SK-N-SH treated with all-trans-retinoic acid at 6 μM for 48 hours (cell line): Measurements from ENCODE around the gene PDGFD.

Experiments used
- ATAC-seq: fragments of 200-7000 bp; cut with Tn5 transposase; 3 replicates; pipeline ENCODE4 v1.9.1; 2020; ENCODE audit warnings: mild to moderate bottlenecking, moderate library complexity
- BACH2 ChIP-seq: fragments of 250-450 bp; sonication (Bioruptor Pico); IDR thresholded peaks from 2 replicates; pipeline ENCODE4 v1.9.0; 2021; ENCODE audit warnings: mild to moderate bottlenecking, borderline replicate concordance
- CSDC2 ChIP-seq: fragments of 250-450 bp; sonication (Bioruptor Pico); IDR thresholded peaks from 2 replicates; pipeline ENCODE4 v1.5.0; 2020; ENCODE audit warnings: mild to moderate bottlenecking, moderate library complexity
- ESRRG ChIP-seq: fragments of 250-450 bp; sonication (Bioruptor Pico); IDR thresholded peaks from 2 replicates; pipeline ENCODE4 v1.6.1; 2021; ENCODE audit warnings: mild to moderate bottlenecking
- GLIS3 ChIP-seq: fragments of 250-450 bp; sonication (Bioruptor Pico); IDR thresholded peaks from 2 replicates; pipeline ENCODE4 v1.5.0; 2020; ENCODE audit warnings: mild to moderate bottlenecking, moderate library complexity
- ISL1 ChIP-seq: fragments of 250-450 bp; sonication (Bioruptor Pico); IDR thresholded peaks from 2 replicates; pipeline ENCODE4 v2.1.2; 2022; ENCODE audit warnings: mild to moderate bottlenecking, moderate library complexity
- OSR1 ChIP-seq: fragments of 250-450 bp; sonication (Bioruptor Pico); IDR thresholded peaks from 2 replicates; pipeline ENCODE4 v1.8.0; 2022; ENCODE audit warnings: moderate library complexity, mild to moderate bottlenecking, inconsistent platforms
- PATZ1 ChIP-seq: fragments of 250-450 bp; sonication (Bioruptor Pico); IDR thresholded peaks from 2 replicates; pipeline ENCODE4 v1.8.0; 2020; ENCODE audit warnings: mild to moderate bottlenecking, moderate library complexity, borderline replicate concordance
- PPARA ChIP-seq: fragments of 250-450 bp; sonication (Bioruptor Pico); IDR thresholded peaks from 2 replicates; pipeline ENCODE4 v1.5.0; 2020; ENCODE audit warnings: mild to moderate bottlenecking, borderline replicate concordance
- RARB ChIP-seq: fragments of 250-450 bp; sonication (Bioruptor Pico); IDR thresholded peaks from 2 replicates; pipeline ENCODE4 v1.8.0; 2021; ENCODE audit warnings: mild to moderate bottlenecking, moderate library complexity
- SNAI2 ChIP-seq: fragments of 250-450 bp; sonication (Bioruptor Pico); IDR thresholded peaks from 2 replicates; pipeline ENCODE4 v1.5.0; 2020; ENCODE audit warnings: mild to moderate bottlenecking, moderate library complexity
- TCF4 ChIP-seq: fragments of 250-450 bp; sonication (Bioruptor Pico); IDR thresholded peaks from 2 replicates; pipeline ENCODE4 v1.8.0; 2021; ENCODE audit warnings: mild to moderate bottlenecking, moderate library complexity, borderline replicate concordance
- TOX ChIP-seq: fragments of 250-450 bp; sonication (Bioruptor Pico); IDR thresholded peaks from 2 replicates; pipeline ENCODE4 v1.8.0; 2021; ENCODE audit warnings: mild to moderate bottlenecking, moderate library complexity, borderline replicate concordance
- ZC3H10 ChIP-seq: fragments of 250-450 bp; sonication (Bioruptor Pico); IDR thresholded peaks from 2 replicates; pipeline ENCODE4 v1.5.1; 2021; ENCODE audit warnings: mild to moderate bottlenecking, moderate library complexity
- ZFP3 ChIP-seq: fragments of 250-450 bp; sonication (Bioruptor Pico); IDR thresholded peaks from 2 replicates; pipeline ENCODE4 v1.5.0; 2020; ENCODE audit warnings: mild to moderate bottlenecking, moderate library complexity
- ZFP30 ChIP-seq: fragments of 450-650 bp; formaldehyde crosslinking; IDR thresholded peaks from 2 replicates; pipeline ENCODE4 v1.5.0; 2022; ENCODE audit warnings: mild to moderate bottlenecking, moderate library complexity
- ZNF565 ChIP-seq: fragments of 450-650 bp; formaldehyde crosslinking; conservative IDR thresholded peaks from 2 replicates; pipeline ENCODE4 v1.5.0; 2020; ENCODE audit warnings: low read depth, mild to moderate bottlenecking, moderate library complexity
- ZNF8 ChIP-seq: fragments of 450-650 bp; formaldehyde crosslinking; IDR thresholded peaks from 2 replicates; pipeline ENCODE4 v1.5.0; 2020; ENCODE audit warnings: mild to moderate bottlenecking, moderate library complexity
- TF ChIP-seq, protein P1 (sequence below): fragments of 250-450 bp; sonication (Bioruptor Pico); IDR thresholded peaks from 2 replicates; pipeline ENCODE4 v1.8.0; 2021; ENCODE audit warnings: low read depth, mild to moderate bottlenecking, moderate library complexity, borderline replicate concordance
- TF ChIP-seq, protein P2 (sequence below): fragments of 250-450 bp; sonication (Bioruptor Pico); IDR thresholded peaks from 2 replicates; pipeline ENCODE4 v1.5.1; 2020; ENCODE audit warnings: low read depth, mild to moderate bottlenecking, moderate library complexity
- TF ChIP-seq, protein P3 (sequence below): fragments of 250-450 bp; sonication (Bioruptor Pico); IDR thresholded peaks from 2 replicates; pipeline ENCODE4 v1.5.0; 2020; ENCODE audit warnings: mild to moderate bottlenecking, moderate library complexity
- TF ChIP-seq, protein P4 (sequence below): fragments of 250-450 bp; sonication (Bioruptor Pico); IDR thresholded peaks from 2 replicates; pipeline ENCODE4 v1.5.1; 2021; ENCODE audit warnings: mild to moderate bottlenecking, moderate library complexity

PDGFD gene

DNA sequence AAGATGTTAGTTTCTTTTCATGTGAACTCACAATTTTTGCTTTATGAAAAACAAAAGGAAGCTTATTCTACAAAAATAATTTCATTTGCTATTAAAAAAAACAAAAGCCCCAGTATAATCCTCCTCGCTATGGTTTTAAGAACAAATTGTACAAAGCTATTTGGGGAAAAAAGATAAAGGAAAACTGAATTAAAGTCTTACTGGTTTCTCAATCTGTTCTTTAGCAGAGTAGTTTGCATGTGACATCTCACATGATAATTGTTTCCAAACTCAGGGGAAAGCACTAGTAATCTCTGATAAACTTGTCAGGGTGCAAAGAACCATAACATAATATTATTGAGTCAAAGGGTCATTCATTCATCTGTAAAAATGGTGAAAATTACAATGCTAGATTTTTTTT lies 130.4 kb downstream of the PDGFD start:
- TF ChIP-seq OSR1 (no peak), PPARA (CRISPR knock-in tag) (no peak), TOX (no peak), ZFP3 (CRISPR knock-in tag) (no peak), CSDC2 (no peak), ZNF8 (no peak), SNAI2 (no peak), PATZ1 (CRISPR knock-in tag) (no peak), TCF4 (CRISPR knock-in tag) (no peak), GLIS3 (CRISPR knock-in tag) (no peak), RARB (CRISPR knock-in tag) (no peak), ZFP30 (no peak), BACH2 (CRISPR knock-in tag) (no peak)
- TF ChIP-seq, protein P1, sequence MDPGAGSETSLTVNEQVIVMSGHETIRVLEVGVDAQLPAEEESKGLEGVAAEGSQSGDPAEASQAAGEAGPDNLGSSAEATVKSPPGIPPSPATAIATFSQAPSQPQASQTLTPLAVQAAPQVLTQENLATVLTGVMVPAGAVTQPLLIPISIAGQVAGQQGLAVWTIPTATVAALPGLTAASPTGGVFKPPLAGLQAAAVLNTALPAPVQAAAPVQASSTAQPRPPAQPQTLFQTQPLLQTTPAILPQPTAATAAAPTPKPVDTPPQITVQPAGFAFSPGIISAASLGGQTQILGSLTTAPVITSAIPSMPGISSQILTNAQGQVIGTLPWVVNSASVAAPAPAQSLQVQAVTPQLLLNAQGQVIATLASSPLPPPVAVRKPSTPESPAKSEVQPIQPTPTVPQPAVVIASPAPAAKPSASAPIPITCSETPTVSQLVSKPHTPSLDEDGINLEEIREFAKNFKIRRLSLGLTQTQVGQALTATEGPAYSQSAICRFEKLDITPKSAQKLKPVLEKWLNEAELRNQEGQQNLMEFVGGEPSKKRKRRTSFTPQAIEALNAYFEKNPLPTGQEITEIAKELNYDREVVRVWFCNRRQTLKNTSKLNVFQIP: no peak
- TF ChIP-seq, protein P2, sequence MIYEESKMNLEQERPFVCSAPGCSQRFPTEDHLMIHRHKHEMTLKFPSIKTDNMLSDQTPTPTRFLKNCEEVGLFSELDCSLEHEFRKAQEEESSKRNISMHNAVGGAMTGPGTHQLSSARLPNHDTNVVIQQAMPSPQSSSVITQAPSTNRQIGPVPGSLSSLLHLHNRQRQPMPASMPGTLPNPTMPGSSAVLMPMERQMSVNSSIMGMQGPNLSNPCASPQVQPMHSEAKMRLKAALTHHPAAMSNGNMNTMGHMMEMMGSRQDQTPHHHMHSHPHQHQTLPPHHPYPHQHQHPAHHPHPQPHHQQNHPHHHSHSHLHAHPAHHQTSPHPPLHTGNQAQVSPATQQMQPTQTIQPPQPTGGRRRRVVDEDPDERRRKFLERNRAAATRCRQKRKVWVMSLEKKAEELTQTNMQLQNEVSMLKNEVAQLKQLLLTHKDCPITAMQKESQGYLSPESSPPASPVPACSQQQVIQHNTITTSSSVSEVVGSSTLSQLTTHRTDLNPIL: no peak
- TF ChIP-seq, protein P3, sequence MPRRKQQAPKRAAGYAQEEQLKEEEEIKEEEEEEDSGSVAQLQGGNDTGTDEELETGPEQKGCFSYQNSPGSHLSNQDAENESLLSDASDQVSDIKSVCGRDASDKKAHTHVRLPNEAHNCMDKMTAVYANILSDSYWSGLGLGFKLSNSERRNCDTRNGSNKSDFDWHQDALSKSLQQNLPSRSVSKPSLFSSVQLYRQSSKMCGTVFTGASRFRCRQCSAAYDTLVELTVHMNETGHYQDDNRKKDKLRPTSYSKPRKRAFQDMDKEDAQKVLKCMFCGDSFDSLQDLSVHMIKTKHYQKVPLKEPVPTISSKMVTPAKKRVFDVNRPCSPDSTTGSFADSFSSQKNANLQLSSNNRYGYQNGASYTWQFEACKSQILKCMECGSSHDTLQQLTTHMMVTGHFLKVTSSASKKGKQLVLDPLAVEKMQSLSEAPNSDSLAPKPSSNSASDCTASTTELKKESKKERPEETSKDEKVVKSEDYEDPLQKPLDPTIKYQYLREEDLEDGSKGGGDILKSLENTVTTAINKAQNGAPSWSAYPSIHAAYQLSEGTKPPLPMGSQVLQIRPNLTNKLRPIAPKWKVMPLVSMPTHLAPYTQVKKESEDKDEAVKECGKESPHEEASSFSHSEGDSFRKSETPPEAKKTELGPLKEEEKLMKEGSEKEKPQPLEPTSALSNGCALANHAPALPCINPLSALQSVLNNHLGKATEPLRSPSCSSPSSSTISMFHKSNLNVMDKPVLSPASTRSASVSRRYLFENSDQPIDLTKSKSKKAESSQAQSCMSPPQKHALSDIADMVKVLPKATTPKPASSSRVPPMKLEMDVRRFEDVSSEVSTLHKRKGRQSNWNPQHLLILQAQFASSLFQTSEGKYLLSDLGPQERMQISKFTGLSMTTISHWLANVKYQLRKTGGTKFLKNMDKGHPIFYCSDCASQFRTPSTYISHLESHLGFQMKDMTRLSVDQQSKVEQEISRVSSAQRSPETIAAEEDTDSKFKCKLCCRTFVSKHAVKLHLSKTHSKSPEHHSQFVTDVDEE: no peak
- TF ChIP-seq, all 23 proteins: peak for 0
- ATAC-seq: no peak

- TF ChIP-seq ZFP3 (CRISPR knock-in tag): no peak
- TF ChIP-seq ZNF8: no peak
- TF ChIP-seq ZNF565 (CRISPR knock-in tag): no peak
- TF ChIP-seq, protein P2: no peak
- no peak for TF ChIP-seq BACH2 (CRISPR knock-in tag)
- TF ChIP-seq SNAI2: no peak
- no peak for TF ChIP-seq CSDC2
- no peak for TF ChIP-seq TCF4 (CRISPR knock-in tag)
- TF ChIP-seq, protein P3: no peak
- no peak for TF ChIP-seq ESRRG (CRISPR knock-in tag)
- TF ChIP-seq, protein P4, sequence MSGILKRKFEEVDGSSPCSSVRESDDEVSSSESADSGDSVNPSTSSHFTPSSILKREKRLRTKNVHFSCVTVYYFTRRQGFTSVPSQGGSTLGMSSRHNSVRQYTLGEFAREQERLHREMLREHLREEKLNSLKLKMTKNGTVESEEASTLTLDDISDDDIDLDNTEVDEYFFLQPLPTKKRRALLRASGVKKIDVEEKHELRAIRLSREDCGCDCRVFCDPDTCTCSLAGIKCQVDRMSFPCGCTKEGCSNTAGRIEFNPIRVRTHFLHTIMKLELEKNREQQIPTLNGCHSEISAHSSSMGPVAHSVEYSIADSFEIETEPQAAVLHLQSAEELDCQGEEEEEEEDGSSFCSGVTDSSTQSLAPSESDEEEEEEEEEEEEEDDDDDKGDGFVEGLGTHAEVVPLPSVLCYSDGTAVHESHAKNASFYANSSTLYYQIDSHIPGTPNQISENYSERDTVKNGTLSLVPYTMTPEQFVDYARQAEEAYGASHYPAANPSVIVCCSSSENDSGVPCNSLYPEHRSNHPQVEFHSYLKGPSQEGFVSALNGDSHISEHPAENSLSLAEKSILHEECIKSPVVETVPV (CRISPR knock-in tag): no peak
- no peak for TF ChIP-seq PATZ1 (CRISPR knock-in tag)
- no peak for TF ChIP-seq PPARA (CRISPR knock-in tag)
- TF ChIP-seq ZC3H10 (CRISPR knock-in tag): no peak
- no peak for TF ChIP-seq ISL1 (CRISPR knock-in tag)
- ATAC-seq: peak; percentile 82
Measured at GRCh38 chr11:104033134-104033533, 130.8 kb downstream of the PDGFD start.
